Activated CD4-positive, alpha-beta memory T cell treated with anti-CD3 and anti-CD28 coated beads for 36 hours (primary cell): ENCODE measurements around the gene BRCA1. TPM values are rescaled to one million over a fixed set of nuclear protein-coding genes. Genes with fewer than 3 reads are reported as not detected.
"Not testable (repeated sequence)": the region's sequence is repeated elsewhere in the genome, so short reads cannot be mapped to it uniquely, and the experiment has no call there.

Experiments
- CTCF ChIA-PET: fragments of 350-600 bp; sonication (Branson Sonifier 250); formaldehyde crosslinking; loops from one replicate; lab custom pipeline; 2021; ENCODE audit warnings: antibody characterized with exemption, inconsistent platforms; lab: Charles Lee
- POLR2A ChIA-PET: fragments of 350-600 bp; sonication (Branson Sonifier 250); formaldehyde crosslinking; loops from one replicate; lab custom pipeline; 2021; ENCODE audit warnings: antibody characterized with exemption; lab: Charles Lee
- DNase-seq: peaks from one replicate; pipeline ENCODE4 v3.0.0-alpha.2; 2020
- H3K27ac Mint-ChIP-seq: one replicate; pipeline ENCODE4 v1.8.0; 2021; ENCODE audit warnings: mixed read lengths
- H3K27me3 Mint-ChIP-seq: one replicate; pipeline ENCODE4 v1.8.0; 2021; ENCODE audit warnings: mixed read lengths
- H3K36me3 Mint-ChIP-seq: one replicate; pipeline ENCODE4 v1.8.0; 2021; ENCODE audit warnings: mixed read lengths
- H3K4me1 Mint-ChIP-seq: one replicate; pipeline ENCODE4 v1.8.0; 2021; ENCODE audit warnings: low read depth, mixed read lengths
- H3K4me3 Mint-ChIP-seq: one replicate; pipeline ENCODE4 v1.8.0; 2021; ENCODE audit warnings: mild to moderate bottlenecking, mixed read lengths
- H3K9me3 Mint-ChIP-seq: one replicate; pipeline ENCODE4 v1.8.0; 2021; ENCODE audit warnings: mixed read lengths
- intact Hi-C: fragments of 100-400 bp; cut with micrococcal nuclease; formaldehyde crosslinking; loops from one replicate; pipeline ENCODE4 v1.15.1; 2023
- total RNA-seq, 2 experiments: library from RNA; stranded (reverse); gene quantifications; one replicate each; pipeline ENCODE4 v1.2.3, GENCODE V29; 2021

Gene BRCA1
- 100 to 1,000 TPM in 1 of 2 experiments, 10 to 100 TPM in 1; 92.8 to 103 TPM for total RNA-seq

DNA sequence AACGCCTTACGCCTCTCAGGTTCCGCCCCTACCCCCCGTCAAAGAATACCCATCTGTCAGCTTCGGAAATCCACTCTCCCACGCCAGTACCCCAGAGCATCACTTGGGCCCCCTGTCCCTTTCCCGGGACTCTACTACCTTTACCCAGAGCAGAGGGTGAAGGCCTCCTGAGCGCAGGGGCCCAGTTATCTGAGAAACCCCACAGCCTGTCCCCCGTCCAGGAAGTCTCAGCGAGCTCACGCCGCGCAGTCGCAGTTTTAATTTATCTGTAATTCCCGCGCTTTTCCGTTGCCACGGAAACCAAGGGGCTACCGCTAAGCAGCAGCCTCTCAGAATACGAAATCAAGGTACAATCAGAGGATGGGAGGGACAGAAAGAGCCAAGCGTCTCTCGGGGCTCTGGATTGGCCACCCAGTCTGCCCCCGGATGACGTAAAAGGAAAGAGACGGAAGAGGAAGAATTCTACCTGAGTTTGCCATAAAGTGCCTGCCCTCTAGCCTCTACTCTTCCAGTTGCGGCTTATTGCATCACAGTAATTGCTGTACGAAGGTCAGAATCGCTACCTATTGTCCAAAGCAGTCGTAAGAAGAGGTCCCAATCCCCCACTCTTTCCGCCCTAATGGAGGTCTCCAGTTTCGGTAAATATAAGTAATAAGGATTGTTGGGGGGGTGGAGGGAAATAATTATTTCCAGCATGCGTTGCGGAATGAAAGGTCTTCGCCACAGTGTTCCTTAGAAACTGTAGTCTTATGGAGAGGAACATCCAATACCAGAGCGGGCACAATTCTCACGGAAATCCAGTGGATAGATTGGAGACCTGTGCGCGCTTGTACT, at the start of gene BRCA1:
Gene BRCA1 (minus strand): TSS at position 232 of the 834 bp plus-strand sequence. CDS start 1,268 bp downstream, outside the sequence.
- H3K36me3 Mint-ChIP-seq = peaks cover 32% of the 10 kb centered on the region
- POLR2A ChIA-PET = interaction anchor here (0.6 to 2.7 kb wide), 7 partner anchors 44 to 280 kb away, joined by 3 to 16 read pairs (median 7); partner anchors contain the start of genes NBR1, RPL27 and TMEM106A
- peak within 1 kb of the TSS; percentile 97 for H3K4me3 Mint-ChIP-seq
- DNase-seq = peak; percentile 97
- H3K9me3 Mint-ChIP-seq = no peaks in the 10 kb centered on the region
- CTCF ChIA-PET = interaction anchor here (0.8 to 1.0 kb wide), 3 partner anchors 11 to 161 kb away, joined by 3 read pairs; partner anchors contain the start of gene TMEM106A
- peaks cover 34% of the 10 kb centered on the region for H3K4me1 Mint-ChIP-seq
- no peaks in the 10 kb centered on the region for H3K27me3 Mint-ChIP-seq
- peak within 1 kb of the TSS; percentile 95 for H3K27ac Mint-ChIP-seq
- intact Hi-C loops = loop anchor here (1.0 to 10.0 kb wide), 4 partner anchors 45 to 189 kb away; partner anchors contain the start of genes RND2, TMEM106A and VAT1

GRCh38 chr17:43171586-43172487, 46.7 kb upstream of the BRCA1 start:
- ChIA-PET CTCF (interaction anchor here (0.6 to 1.4 kb wide), 6 partner anchors 40 to 738 kb away, joined by 3 to 6 read pairs (median 3); partner anchors contain the start of gene TMEM106A), POLR2A (interaction anchor here (0.6 to 2.1 kb wide), 10 partner anchors 28 to 478 kb away, joined by 3 to 39 read pairs (median 6); partner anchors contain the start of genes BRCA1, RPL27 and TMEM106A)
- Mint-ChIP-seq H3K4me1 (peaks cover 33% of the 10 kb centered on the region), H3K9me3 (no peaks in the 10 kb centered on the region), H3K4me3 (no peak overlapping the region), H3K27ac (no peak overlapping the region), H3K27me3 (no peaks in the 10 kb centered on the region), H3K36me3 (peaks cover 20% of the 10 kb centered on the region)
- intact Hi-C loops = loop anchor here (1.0 to 5.0 kb wide), 7 partner anchors 39 to 830 kb away; partner anchors contain the start of genes DHX8, PSME3, RND2 and TMEM106A
- peak; percentile 21 for DNase-seq

DNA sequence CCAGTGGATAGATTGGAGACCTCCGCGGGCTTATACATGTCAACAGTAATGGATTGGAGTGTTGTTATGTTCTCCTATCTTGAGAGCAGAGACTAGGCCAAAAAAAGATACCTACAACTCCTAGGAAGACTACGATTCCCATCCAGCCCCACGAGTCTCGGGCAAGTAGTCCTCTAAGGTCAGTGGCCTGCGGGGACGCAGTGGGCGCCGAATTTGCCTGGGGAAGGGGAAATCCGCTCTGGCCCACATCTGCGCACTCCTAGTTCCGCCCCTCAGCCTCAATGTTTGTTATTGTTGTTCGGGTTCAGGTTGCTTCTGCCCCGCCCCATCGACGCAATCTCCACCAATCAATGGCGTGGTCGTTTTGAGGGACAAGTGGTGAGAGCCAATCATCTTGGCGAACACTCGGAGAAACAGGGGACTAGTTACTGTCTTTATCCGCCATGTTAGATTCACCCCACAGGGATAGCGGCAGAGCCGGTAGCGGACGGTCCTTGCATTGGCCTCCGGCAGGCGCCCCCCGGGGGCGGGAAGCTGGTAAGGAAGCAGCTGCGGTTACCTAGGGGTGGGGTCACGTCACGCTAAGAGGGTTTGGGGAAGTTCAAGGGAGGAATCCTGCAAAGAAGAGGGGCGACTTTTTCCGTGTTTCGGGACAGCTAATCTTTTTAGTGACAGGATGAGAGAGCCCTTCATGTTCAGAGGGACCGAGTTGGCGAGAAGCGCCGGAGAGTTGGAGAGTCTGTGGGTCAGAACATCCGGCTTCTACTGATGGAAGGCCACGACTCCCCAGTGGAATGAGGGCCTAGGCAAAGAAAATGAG, 45.8 kb upstream of the BRCA1 start, which contains the start of gene NBR1:
Gene NBR1 (plus strand): TSS at position 449 of the 820 bp plus-strand sequence. CDS start 4,586 bp downstream, outside the sequence.
- H3K36me3 Mint-ChIP-seq = peaks cover 14% of the 10 kb centered on the region
- intact Hi-C loops = loop anchor here (1.0 to 5.0 kb wide), 9 partner anchors 40 to 829 kb away; partner anchors contain the start of genes BRCA1, DHX8, PSME3 and RND2
- H3K4me3 Mint-ChIP-seq = no peak within 1 kb of the TSS
- peaks cover 25% of the 10 kb centered on the region for H3K4me1 Mint-ChIP-seq
- H3K27me3 Mint-ChIP-seq = no peaks in the 10 kb centered on the region
- CTCF ChIA-PET = interaction anchor here (0.9 to 1.4 kb wide), 3 partner anchors 41 to 147 kb away, joined by 3 read pairs; partner anchors contain the start of gene TMEM106A
- H3K9me3 Mint-ChIP-seq = no peaks in the 10 kb centered on the region
- no peak within 1 kb of the TSS for H3K27ac Mint-ChIP-seq
- DNase-seq = peak; percentile 99
- POLR2A ChIA-PET = interaction anchor here (0.7 to 2.1 kb wide), 9 partner anchors 29 to 190 kb away, joined by 3 to 39 read pairs (median 8); partner anchors contain the start of genes BRCA1, RPL27 and TMEM106A

DNA sequence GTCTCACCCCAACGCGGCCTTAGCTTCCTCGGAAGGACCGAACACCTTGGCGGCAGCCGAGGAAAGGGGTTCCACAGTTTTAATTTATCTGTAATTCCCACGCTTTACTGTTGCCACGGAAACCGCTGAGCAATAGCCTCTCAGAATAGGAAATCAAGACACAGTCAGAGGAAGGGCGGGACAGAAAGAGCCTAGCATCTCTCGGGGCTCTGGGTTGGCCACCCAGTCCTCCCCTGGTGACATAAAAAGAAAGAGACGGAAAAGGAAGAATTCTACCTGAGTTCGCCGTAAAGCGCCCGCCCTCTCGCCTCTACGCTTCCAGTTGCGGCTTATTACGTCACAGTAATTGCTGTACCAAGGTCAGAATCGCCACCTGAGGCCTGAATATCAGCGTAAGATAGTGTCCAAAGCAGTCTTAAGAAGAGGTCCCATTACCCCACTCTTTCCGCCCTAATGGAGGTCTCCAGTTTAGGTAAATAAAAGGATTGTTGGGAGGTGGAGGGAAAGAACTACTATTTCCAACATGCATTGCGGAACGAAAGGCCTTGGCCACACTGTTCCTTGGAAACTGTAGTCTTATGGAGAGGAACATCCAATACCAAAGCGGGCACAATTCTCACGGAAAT, 45.1 kb upstream of the BRCA1 start:
- DNase-seq = peak; percentile 94
- no peak overlapping the region for H3K27ac Mint-ChIP-seq
- peaks cover 18% of the 10 kb centered on the region for H3K4me1 Mint-ChIP-seq
- no peaks in the 10 kb centered on the region for H3K9me3 Mint-ChIP-seq
- intact Hi-C loops = loop anchor here (1.0 to 5.0 kb wide), 7 partner anchors 45 to 828 kb away; partner anchors contain the start of genes BRCA1, DHX8, PSME3 and RND2
- ChIA-PET POLR2A (interaction anchor here (0.7 to 1.9 kb wide), 6 partner anchors 42 to 197 kb away, joined by 3 to 15 read pairs (median 4); partner anchors contain the start of genes BRCA1 and TMEM106A), CTCF (interaction anchor here (1.0 to 1.1 kb wide), 2 partner anchors 41 to 43 kb away, joined by 4 read pairs; no protein-coding TSS in a partner anchor)
- peaks cover 7% of the 10 kb centered on the region for H3K36me3 Mint-ChIP-seq
- H3K4me3 Mint-ChIP-seq = no peak overlapping the region
- no peaks in the 10 kb centered on the region for H3K27me3 Mint-ChIP-seq

DNA sequence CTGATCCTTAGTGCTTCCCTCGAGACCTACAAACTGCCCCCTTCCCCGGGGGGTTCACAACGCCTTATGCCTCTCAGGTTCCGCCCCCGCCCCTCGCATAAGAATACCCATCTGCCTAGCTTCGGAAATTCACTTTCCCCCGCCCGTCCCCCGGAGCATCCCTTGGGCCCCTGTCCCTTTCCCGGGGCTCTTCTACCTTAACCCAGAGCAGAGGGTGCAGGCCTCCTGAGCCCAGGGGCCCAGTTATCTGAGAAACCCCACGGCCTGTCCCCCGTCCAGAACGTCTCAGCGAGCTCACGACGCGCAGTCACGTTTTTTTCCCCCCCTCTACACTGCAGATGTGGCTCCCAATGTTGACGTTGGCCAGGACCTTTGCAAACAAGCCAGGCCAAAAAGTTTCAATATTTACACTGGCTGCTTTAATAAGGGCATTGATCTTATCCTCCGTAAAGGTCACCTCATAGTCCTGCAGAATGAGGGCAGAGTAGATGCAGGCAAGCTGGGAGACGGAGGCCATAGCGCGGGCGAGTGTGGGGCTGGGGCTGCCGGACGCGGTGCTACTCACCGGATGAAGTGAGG, 44.5 kb upstream of the BRCA1 start:
- DNase-seq = peak; percentile 31
- intact Hi-C loops = loop anchor here (1.0 to 5.0 kb wide), 7 partner anchors 44 to 827 kb away; partner anchors contain the start of genes BRCA1, DHX8, PSME3 and RND2
- H3K27me3 Mint-ChIP-seq = no peaks in the 10 kb centered on the region
- H3K36me3 Mint-ChIP-seq = peaks cover 4% of the 10 kb centered on the region
- H3K9me3 Mint-ChIP-seq = no peaks in the 10 kb centered on the region
- no peak overlapping the region for H3K27ac Mint-ChIP-seq
- no peak overlapping the region for H3K4me3 Mint-ChIP-seq
- POLR2A ChIA-PET = interaction anchor here (0.6 to 1.9 kb wide), 9 partner anchors 16 to 345 kb away, joined by 3 to 15 read pairs (median 3); partner anchors contain the start of genes BECN1, BRCA1 and TMEM106A
- CTCF ChIA-PET = interaction anchor here (1.0 to 1.1 kb wide), 4 partner anchors 41 to 146 kb away, joined by 3 to 4 read pairs (median 4); no protein-coding TSS in a partner anchor
- peaks cover 14% of the 10 kb centered on the region for H3K4me1 Mint-ChIP-seq

- POLR2A ChIA-PET, CTCF ChIA-PET, H3K36me3 Mint-ChIP-seq, H3K4me3 Mint-ChIP-seq, H3K9me3 Mint-ChIP-seq, intact Hi-C loops, H3K27ac Mint-ChIP-seq, DNase-seq, H3K27me3 Mint-ChIP-seq, H3K4me1 Mint-ChIP-seq: not testable (repeated sequence)
These were observed 40.8 kb upstream of the BRCA1 start for GRCh38 chr17:43165971-43166370.

GRCh38 chr17:43159957-43160356, 34.8 kb upstream of the BRCA1 start:
- not testable (repeated sequence) for H3K27me3 Mint-ChIP-seq

GRCh38 chr17:43159232-43159631, 34.1 kb upstream of the BRCA1 start:
- CTCF ChIA-PET, H3K4me1 Mint-ChIP-seq, intact Hi-C loops, H3K27ac Mint-ChIP-seq, DNase-seq, H3K9me3 Mint-ChIP-seq, H3K4me3 Mint-ChIP-seq, H3K27me3 Mint-ChIP-seq, H3K36me3 Mint-ChIP-seq, POLR2A ChIA-PET: not testable (repeated sequence)

More at GRCh38 chr17:43159957-43160356, 34.8 kb upstream of the BRCA1 start:
- CTCF ChIA-PET, H3K36me3 Mint-ChIP-seq, POLR2A ChIA-PET, H3K9me3 Mint-ChIP-seq, intact Hi-C loops, H3K4me1 Mint-ChIP-seq, DNase-seq, H3K4me3 Mint-ChIP-seq, H3K27ac Mint-ChIP-seq: not testable (repeated sequence)

GRCh38 chr17:43155666-43156065, 30.5 kb upstream of the BRCA1 start:
- intact Hi-C loops = no loop called here
- Mint-ChIP-seq H3K36me3 (peaks cover 8% of the 10 kb centered on the region), H3K4me1 (no peaks in the 10 kb centered on the region), H3K9me3 (peaks cover 7% of the 10 kb centered on the region), H3K27ac (no peak overlapping the region), H3K27me3 (no peaks in the 10 kb centered on the region), H3K4me3 (no peak overlapping the region)
- no peak for DNase-seq
- ChIA-PET CTCF (no interaction called here), POLR2A (no interaction called here)
